Measurements from ENCODE around the gene CACTIN. TPM values are rescaled to one million over a fixed set of nuclear protein-coding genes. Genes with fewer than 3 reads are reported as not detected.
"Not testable (repeated sequence)": the region's sequence is repeated elsewhere in the genome, so short reads cannot be mapped to it uniquely, and the experiment has no call there.

The CACTIN gene
- polyA plus RNA-seq, 1 of the 3 experiments (the other 2 are of a cell fraction): 36.4 TPM

DNA sequence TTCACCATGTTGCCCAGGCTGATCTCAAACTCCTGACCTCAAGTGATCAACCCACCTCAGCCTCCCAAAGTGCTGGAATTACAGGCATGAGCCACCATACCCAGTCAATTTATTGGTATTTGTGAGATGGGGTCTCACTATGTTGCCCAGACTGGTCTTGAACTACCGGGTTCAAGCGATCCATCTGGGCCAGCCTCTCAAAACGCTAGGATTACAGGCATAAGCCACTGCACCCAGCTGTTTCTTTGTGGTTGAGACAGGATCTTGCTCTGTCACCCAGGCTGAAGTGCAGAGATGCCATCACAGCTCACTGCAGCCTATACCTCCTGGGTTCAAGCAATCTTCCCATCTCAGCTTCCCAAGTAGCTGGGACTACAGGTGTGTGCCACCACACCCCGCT, 44.8 kb downstream of the CACTIN start:
- H3K27me3 ChIP-seq (ENCODE audit: insufficient read depth); H2AFZ ChIP-seq (ENCODE audit: low read depth); H3K4me1 ChIP-seq (ENCODE audit: control insufficient read depth in 1 of 2, insufficient read depth in 2 of 2, low read depth in 1 of 2, low read length in 1 of 2); H3K4me3 ChIP-seq (ENCODE audit: low read depth in 2 of 2, low read length in 1 of 2); H3K9me2 ChIP-seq; H3K9ac ChIP-seq; POLR2A ChIA-PET; H3K9me3 ChIP-seq; H3K4me2 ChIP-seq; H3K36me3 ChIP-seq (replicated peaks in 1 of 2; ENCODE audit: control insufficient read depth in 1 of 2, insufficient read depth in 2 of 2, low read length in 1 of 2); H4K20me1 ChIP-seq (ENCODE audit: insufficient read depth); H3K27ac ChIP-seq (ENCODE audit: low read depth in 2 of 2, low read length in 1 of 2); H3K79me2 ChIP-seq (ENCODE audit: insufficient read depth); DNase-seq: not testable (repeated sequence)
- peaks cover 22% of the 10 kb centered on the region for H3F3A ChIP-seq (replicated peaks; ENCODE audit: insufficient read depth)
- CTCF ChIA-PET: interaction anchor here (1.8 kb wide), 1 partner anchor 14 kb away, joined by 4 read pairs; no protein-coding TSS in a partner anchor
- 100% methylated on average over 2 of the region's 4 CpGs for WGBS (ENCODE audit: low lambda C conversion rate)

DNA sequence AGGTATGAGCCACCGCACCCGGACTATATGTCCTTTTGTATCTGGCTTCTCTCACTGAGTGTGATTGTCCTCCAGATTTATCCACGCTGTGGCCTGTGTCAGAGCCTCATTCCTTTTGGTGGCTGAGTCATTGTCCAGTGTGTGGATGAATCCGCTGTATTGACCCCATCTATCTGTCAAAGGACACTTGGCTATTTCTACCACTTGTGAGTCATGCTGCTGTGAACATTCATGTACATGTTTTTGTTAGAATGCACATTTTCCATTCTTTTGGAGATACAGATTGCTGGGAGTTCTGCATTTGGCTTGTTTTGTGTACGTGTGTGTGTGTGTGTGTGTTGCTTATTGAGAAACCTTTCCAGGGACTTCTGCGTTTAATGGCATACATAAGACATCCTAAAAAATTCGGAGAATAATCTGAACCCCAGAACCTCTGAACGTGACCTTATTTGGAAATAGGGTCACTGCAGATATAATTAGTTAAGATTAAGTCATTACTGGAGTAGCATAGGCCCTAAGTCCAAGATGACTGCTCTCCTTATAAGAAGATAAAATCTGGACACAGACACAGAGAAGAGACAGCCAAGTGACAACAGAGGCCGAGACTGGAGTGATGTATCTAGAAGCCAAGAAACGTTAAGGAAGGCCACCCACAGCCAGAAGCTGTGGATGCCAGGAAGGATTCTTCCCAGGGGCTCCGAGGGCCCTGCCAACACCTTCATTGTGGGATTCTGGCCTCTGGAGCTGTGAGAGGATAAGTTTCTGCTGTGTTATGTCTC, 46.2 kb downstream of the CACTIN start:
- no peaks in the 10 kb centered on the region for H3K9me2 ChIP-seq
- H3K9me3 ChIP-seq: no peaks in the 10 kb centered on the region
- H3K27ac ChIP-seq (ENCODE audit: low read depth in 2 of 2, low read length in 1 of 2): peak overlapping the region in 1 of 2 experiments; percentile 77; a peak in 2 of 4 replicates
- H3K4me3 ChIP-seq (ENCODE audit: low read depth in 2 of 2, low read length in 1 of 2): no peak overlapping the region
- POLR2A ChIA-PET: interaction anchor here (0.7 kb wide), 1 partner anchor 24 kb away, joined by 5 read pairs; no protein-coding TSS in a partner anchor
- H3K9ac ChIP-seq: peak overlapping the region; percentile 3; the same call in 1 of the 2 replicates
- H3K79me2 ChIP-seq (ENCODE audit: insufficient read depth): no peaks in the 10 kb centered on the region
- H4K20me1 ChIP-seq (ENCODE audit: insufficient read depth): no peaks in the 10 kb centered on the region
- WGBS (ENCODE audit: low lambda C conversion rate): 24% methylated on average over 10 of the region's 11 CpGs
- H2AFZ ChIP-seq (ENCODE audit: low read depth): peak overlapping the region; percentile 47; the same call in 1 of the 2 replicates
- CTCF ChIA-PET: interaction anchor here (0.6 kb wide), 1 partner anchor 680 kb away, joined by 3 read pairs; the partner anchor contains the start of gene ZNF57
- peaks cover 25% of the 10 kb centered on the region for H3F3A ChIP-seq (replicated peaks; ENCODE audit: insufficient read depth)
- DNase-seq: no peak
- H3K4me1 ChIP-seq (ENCODE audit: control insufficient read depth in 1 of 2, insufficient read depth in 2 of 2, low read depth in 1 of 2, low read length in 1 of 2): peaks cover 0 to 7% of the 10 kb centered on the region in 2 experiments; a peak in 1 of 4 replicates
- H3K36me3 ChIP-seq (replicated peaks in 1 of 2; ENCODE audit: control insufficient read depth in 1 of 2, insufficient read depth in 2 of 2, low read length in 1 of 2): peaks cover 0 to 8% of the 10 kb centered on the region in 2 experiments
- TF ChIP-seq MAX (IDR thresholded peaks at IDR 0.05; ENCODE audit: low read depth) (0 out of 2 replicates have a peak, but pooled peaks have one; percentile 53), EP300 (IDR thresholded peaks at IDR 0.05; ENCODE audit: borderline replicate concordance in 1 of 2, low read depth in 1 of 2, low read length in 1 of 2) (peak in 1 of 2 experiments; percentile 28; a peak in 1 of 4 replicates), POLR2AphosphoS5 (IDR thresholded peaks at IDR 0.05; ENCODE audit: low read depth, low read length) (peak; percentile 41; the same call in 1 of the 2 replicates), FOSL2 (IDR thresholded peaks at IDR 0.05; ENCODE audit: borderline replicate concordance, low read depth) (peak; percentile 91), TCF12 (IDR thresholded peaks at IDR 0.05) (peak; percentile 74), PBX3 (IDR thresholded peaks at IDR 0.05) (peak; percentile 88), YY1 (IDR thresholded peaks at IDR 0.05; ENCODE audit: low read depth) (no peak), RFX5 (IDR thresholded peaks at IDR 0.05; ENCODE audit: low read length) (no peak), ELF1 (IDR thresholded peaks at IDR 0.05) (no peak), SIN3A (IDR thresholded peaks at IDR 0.05; ENCODE audit: borderline replicate concordance, low read depth, low read length) (peak; percentile 67; the same call in 1 of the 2 replicates), NFIC (IDR thresholded peaks at IDR 0.05; ENCODE audit: borderline replicate concordance) (peak; percentile 60; the same call in 1 of the 2 replicates), JUND (IDR thresholded peaks at IDR 0.05) (peak; percentile 88; the same call in 1 of the 2 replicates)
- TF ChIP-seq, protein P1, sequence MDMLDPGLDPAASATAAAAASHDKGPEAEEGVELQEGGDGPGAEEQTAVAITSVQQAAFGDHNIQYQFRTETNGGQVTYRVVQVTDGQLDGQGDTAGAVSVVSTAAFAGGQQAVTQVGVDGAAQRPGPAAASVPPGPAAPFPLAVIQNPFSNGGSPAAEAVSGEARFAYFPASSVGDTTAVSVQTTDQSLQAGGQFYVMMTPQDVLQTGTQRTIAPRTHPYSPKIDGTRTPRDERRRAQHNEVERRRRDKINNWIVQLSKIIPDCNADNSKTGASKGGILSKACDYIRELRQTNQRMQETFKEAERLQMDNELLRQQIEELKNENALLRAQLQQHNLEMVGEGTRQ (IDR thresholded peaks at IDR 0.05; ENCODE audit: borderline replicate concordance, low read depth, low read length): no peak
- H3K4me2 ChIP-seq: peak overlapping the region; percentile 49; the same call in 1 of the 2 replicates
- no peaks in the 10 kb centered on the region for H3K27me3 ChIP-seq (ENCODE audit: insufficient read depth)
